GM18519 (cell line): Measurements from ENCODE around the gene ABHD2.
A peak's percentile ranks its signal among the peaks of the same experiment; 100 is the strongest.
"Not testable (repeated sequence)": the region's sequence is repeated elsewhere in the genome, so short reads cannot be mapped to it uniquely, and the experiment has no call there.

Experiments
- ATAC-seq: cut with Tn5 transposase; IDR thresholded peaks from one replicate; pipeline ENCODE4 v1.9.1; 2021; ENCODE audit warnings: mild to moderate bottlenecking, moderate library complexity; ENCODE audit not compliant: unreplicated experiment, low FRiP score

Gene ABHD2, protein sequence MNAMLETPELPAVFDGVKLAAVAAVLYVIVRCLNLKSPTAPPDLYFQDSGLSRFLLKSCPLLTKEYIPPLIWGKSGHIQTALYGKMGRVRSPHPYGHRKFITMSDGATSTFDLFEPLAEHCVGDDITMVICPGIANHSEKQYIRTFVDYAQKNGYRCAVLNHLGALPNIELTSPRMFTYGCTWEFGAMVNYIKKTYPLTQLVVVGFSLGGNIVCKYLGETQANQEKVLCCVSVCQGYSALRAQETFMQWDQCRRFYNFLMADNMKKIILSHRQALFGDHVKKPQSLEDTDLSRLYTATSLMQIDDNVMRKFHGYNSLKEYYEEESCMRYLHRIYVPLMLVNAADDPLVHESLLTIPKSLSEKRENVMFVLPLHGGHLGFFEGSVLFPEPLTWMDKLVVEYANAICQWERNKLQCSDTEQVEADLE

DNA sequence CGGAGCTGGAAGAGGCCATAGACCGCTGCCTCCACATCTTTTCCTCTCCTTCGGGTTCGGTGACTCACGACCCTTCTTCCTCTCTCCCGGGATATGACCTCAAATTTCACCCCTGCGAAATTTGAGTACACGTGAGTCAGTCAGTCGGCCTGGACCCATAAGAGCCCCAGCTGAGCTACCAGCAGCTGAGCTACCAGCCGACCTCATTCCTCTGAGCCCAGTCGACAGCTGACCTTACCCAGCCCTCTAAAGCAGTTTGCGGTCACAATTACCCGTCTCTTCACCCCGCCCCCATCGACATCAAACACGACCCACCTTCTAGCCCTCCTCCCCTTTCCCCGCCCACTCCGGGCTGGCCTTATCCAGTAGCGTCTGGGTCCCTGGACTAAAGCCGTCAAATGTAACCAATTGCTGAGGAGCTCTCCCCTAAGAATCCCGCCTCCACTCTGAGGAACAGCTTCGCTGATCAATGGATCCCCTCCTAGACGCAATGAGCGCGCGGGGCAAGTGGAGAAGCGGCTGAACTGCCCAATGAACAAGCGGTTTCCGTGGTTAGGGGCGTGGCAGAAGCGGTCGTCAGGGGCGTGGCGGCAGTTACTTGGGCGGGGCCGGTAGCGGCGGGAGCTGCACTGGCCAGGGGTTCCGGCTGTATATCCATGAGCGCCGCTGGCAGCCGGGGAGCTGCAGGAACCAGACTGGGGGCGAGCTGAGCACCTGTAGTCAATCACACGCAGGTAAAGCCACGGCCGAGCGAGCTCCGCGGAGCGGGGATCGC lies at the start of gene ABHD2:
ABHD2 (plus strand) TSS at position 627 of the 775 bp plus-strand sequence. CDS start 27,872 bp downstream, outside the sequence.
- ATAC-seq: peak; percentile 97

GRCh38 chr15:89039142-89039541 lies 49.1 kb upstream of the ABHD2 start:
- ATAC-seq: no peak

DNA sequence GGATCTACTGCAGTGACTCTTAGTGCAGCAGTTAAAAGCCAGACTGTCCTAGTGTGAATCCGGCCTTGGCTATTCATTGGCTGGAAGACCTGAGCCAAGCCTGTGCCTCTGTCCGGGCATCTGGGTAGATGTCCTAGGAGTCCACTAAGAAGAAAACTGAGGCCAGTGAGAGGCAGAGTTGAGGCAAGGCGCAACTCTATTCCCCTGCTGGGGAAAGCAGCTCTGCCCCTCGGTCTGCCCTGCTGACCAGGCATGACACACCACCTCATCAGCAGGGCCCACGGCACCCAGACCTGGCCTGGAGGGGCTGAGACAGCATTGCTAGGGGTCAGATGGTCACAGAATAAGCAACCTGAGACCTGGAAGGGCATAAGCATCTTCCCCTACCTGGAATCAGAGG lies 46.7 kb upstream of the ABHD2 start:
- no peak for ATAC-seq

DNA sequence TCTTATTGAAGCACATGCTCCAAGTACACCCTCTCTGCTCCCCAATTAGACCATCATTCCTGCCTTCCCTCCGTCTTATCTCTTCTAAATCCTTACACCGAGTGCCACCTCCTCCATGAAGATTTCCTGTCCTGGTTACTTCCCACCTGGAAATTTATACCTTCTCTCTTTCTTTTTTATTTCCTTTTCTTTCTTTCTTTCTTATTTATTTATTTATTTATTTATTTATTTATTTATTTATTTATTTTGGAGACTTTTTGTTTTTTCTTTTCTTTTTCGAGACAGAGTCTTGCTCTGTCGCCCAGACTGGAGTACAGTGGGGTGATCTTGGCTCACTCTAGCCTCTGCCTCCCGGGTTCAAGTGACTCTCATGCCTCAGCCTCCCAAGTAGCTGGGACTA lies 45.9 kb upstream of the ABHD2 start:
- ATAC-seq: no peak

GRCh38 chr15:89043031-89044002 lies 44.9 kb upstream of the ABHD2 start:
- ATAC-seq: no peak

- not testable (repeated sequence) for ATAC-seq
Observed at GRCh38 chr15:89049016-89049666, 39.1 kb upstream of the ABHD2 start.

- no peak for ATAC-seq
Observed at GRCh38 chr15:89051875-89052274, 36.4 kb upstream of the ABHD2 start.

DNA sequence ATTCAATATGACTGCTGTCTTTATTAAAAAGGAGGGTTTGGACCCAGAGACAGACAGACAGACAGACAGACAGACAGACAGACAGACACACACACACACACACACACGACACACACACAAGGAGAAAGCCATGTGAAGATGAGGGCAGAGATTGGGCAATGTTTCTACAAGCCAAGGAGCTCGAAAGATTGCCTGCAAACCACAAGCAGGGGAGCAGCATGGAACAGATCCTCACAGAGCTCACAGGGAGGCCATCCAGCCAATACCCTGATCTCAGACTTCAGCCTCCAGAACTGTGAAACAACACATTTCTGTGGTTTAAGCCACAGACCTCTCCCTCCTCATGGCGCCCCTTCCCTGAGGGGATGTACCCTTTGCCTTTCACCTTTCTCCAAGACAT lies 35.8 kb upstream of the ABHD2 start:
- ATAC-seq: no peak

DNA sequence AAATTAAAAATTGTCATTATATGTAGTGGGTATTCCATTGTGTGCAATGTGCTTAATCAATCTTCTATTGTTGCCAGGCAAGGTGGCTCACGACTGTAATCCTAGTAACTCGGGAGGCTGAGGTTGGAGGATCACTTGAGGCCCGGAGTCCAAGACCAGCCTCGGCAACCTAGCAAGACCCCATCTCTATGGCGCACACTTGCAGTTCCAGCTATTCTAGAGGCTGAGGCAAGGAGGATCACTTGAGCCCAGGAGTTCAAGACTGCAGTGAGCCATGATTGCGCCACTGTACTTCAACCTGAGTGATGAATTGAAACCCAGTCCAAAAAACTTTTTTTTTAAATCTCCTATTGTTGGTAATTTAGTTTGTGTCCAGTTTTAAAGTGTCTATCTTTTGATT lies 33.4 kb upstream of the ABHD2 start:
- no peak for ATAC-seq

- no peak for ATAC-seq
Observed at GRCh38 chr15:89057506-89058133, 30.6 kb upstream of the ABHD2 start.

DNA sequence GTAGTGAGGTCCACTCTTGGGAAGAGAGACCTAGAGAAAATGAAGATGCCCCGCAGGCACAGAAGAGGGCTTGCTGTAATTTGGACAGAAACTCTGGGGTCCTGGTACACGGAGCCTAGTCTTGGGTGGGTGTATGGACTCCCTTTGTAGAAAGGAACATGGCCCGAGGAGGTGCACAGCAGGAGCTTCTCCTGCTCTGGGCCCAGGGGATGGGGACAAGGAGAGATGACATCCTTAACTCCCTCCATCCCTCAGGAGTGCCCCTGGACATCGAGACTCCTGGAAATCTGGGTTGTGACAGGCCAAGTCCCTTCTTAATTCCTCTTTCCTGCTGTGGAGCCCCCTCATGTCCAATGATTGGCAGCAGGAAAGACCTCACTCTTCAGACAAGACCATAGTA lies 29.9 kb upstream of the ABHD2 start:
- no peak for ATAC-seq

- ATAC-seq: no peak
Observed at GRCh38 chr15:89058876-89059405, 29.3 kb upstream of the ABHD2 start.

GRCh38 chr15:89066280-89066679 lies 22.0 kb upstream of the ABHD2 start:
- no peak for ATAC-seq

GRCh38 chr15:89067751-89068150 lies 20.5 kb upstream of the ABHD2 start:
- peak; percentile 14 for ATAC-seq

GRCh38 chr15:89068325-89068784 lies 19.9 kb upstream of the ABHD2 start:
- peak; percentile 90 for ATAC-seq

GRCh38 chr15:89070197-89071124 lies 17.8 kb upstream of the ABHD2 start:
- no peak for ATAC-seq

GRCh38 chr15:89071471-89071870 lies 16.8 kb upstream of the ABHD2 start:
- no peak for ATAC-seq

DNA sequence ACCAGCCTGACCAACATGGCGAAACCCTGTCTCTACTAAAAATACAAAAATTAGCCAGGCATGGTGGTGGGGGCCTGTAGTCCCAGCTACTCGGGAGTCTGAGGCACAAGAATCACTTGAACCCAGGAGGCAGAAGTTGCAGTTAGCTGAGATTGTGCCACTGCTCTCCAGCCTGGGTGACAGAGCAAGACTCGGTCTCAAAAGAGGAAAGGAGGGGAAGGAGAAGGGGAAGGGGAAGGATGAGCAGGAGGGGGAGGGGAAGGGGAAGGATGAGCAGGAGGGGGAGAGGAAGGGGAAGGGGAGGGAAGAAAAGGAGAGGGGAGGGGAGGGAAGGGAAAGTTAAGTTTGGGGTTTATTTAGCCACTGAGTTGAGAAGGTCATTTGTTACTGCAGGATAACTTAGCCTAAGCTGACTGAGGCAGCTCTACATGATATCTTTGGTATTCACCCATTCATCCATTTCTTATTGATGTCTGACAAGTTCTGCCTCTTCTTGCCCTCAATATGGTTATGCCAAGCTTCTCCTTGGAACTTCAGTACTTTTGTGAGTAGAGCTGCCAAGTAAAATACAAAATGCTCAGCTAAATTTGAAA lies 15.9 kb upstream of the ABHD2 start:
- ATAC-seq: no peak
